Stimulated activated effector memory CD8-positive, alpha-beta T cell treated with anti-CD3 and anti-CD28 coated beads, Interleukin-12 subunit alpha, Interleukin-12 subunit beta, amount 100 ng/mL, for 72 hours (primary cell): ENCODE measurements around the gene CC2D2A.

ENCODE experiments used
- ATAC-seq: fragments of 150-1000 bp; cut with Tn5 transposase; 2 replicates; pipeline ENCODE4 v1.10.0; 2021
- DNase-seq, 2 donors: peaks; one replicate each; pipeline ENCODE4 v3.0.0; 2021 to 2022; ENCODE audit warnings: low spot score in 2 of 2
- H3K27ac Mint-ChIP-seq: one replicate; pipeline ENCODE4 v1.8.0; 2022; ENCODE audit warnings: mild to moderate bottlenecking, mixed read lengths
- H3K36me3 Mint-ChIP-seq: one replicate; pipeline ENCODE4 v1.8.0; 2022; ENCODE audit warnings: mild to moderate bottlenecking, mixed read lengths
- H3K4me1 Mint-ChIP-seq: one replicate; pipeline ENCODE4 v1.8.0; 2022; ENCODE audit warnings: mixed read lengths
- H3K4me3 Mint-ChIP-seq: one replicate; pipeline ENCODE4 v1.8.0; 2022; ENCODE audit warnings: mild to moderate bottlenecking, mixed read lengths
- H3K9me3 Mint-ChIP-seq: one replicate; pipeline ENCODE4 v1.8.0; 2022; ENCODE audit warnings: mixed read lengths

The CC2D2A gene

DNA sequence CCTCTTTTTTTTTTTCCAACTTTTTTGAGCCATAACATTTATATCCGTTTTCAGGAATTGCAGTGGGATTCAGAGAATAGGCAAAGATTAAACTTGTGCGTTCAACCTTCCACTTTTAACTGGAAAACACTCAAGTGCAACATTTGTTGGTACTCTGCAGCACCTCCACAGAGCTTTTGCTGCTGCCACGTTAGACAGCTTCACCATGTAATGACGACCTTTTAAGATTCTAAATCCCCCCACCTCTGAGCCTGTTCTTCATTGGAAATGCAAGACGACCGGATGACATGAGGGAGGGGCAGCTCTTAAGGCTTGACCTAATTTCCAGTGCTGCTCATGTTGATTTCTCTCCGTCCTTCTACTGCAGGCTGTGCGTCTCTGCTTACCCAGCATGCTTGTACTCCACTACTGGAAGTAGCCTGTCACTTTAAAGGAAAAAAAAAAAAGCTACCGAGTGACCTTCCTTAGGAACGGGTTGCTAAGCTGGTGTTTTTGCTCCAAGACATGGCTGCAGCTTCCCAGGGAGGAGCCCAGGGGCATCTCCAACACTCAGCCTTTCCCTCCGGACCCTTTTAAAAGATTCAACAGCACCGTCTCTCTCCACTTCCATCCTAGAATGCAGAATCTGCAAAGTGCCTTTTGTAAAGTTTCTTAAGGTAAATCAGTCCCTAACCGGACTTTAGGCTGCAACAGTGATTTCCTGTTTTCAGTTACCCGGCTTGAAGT, at the start of gene CC2D2A:
CC2D2A (plus strand) TSS at position 481 of the 726 bp plus-strand sequence. CDS start 6,051 bp downstream, outside the sequence.
- H3K27ac Mint-ChIP-seq, result no peak within 1 kb of the TSS
- ATAC-seq (no peak), DNase-seq (no peak)
- H3K9me3 Mint-ChIP-seq, result no peaks in the 10 kb centered on the region
- peaks cover 7% of the 10 kb centered on the region for H3K4me1 Mint-ChIP-seq
- no peaks in the 10 kb centered on the region for H3K36me3 Mint-ChIP-seq
- peak within 1 kb of the TSS; percentile 41 for H3K4me3 Mint-ChIP-seq

DNA sequence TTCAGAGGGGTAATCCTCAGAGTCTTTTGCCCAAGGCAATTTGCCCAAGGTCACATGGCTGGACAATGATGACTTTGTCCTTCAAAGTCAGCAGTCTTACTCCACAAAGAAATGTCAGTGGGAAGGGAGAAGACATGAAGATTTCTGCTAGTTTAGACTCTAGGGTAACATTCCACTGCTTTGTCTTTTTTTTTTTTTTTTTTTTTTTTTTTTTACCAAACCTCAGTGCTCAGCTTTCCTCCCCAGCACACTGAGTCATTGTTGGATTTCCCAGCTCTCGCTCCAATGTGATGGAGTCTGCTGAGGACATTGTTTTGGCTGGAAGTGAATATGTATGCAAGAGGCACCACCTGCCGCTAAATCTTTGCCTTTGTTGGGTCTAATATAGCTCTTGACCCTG, 49.0 kb upstream of the CC2D2A start:
- no peak overlapping the region for H3K27ac Mint-ChIP-seq

GRCh38 chr4:15423285-15423711, 46.4 kb upstream of the CC2D2A start:
- Mint-ChIP-seq H3K9me3 (no peaks in the 10 kb centered on the region), H3K4me3 (no peak overlapping the region), H3K4me1 (peaks cover 23% of the 10 kb centered on the region), H3K36me3 (no peaks in the 10 kb centered on the region), H3K27ac (no peak overlapping the region)
- ATAC-seq (peak; percentile 60), DNase-seq (no peak)

More for the DNA sequence above, 49.0 kb upstream of the CC2D2A start:
- Mint-ChIP-seq H3K4me3 (no peak overlapping the region), H3K4me1 (peaks cover 23% of the 10 kb centered on the region), H3K9me3 (no peaks in the 10 kb centered on the region), H3K36me3 (no peaks in the 10 kb centered on the region)
- no peak for DNase-seq
- ATAC-seq, result no peak

GRCh38 chr4:15425520-15425919, 44.2 kb upstream of the CC2D2A start:
- ATAC-seq, result peak; percentile 97
- H3K27ac Mint-ChIP-seq, result no peak overlapping the region
- no peaks in the 10 kb centered on the region for H3K36me3 Mint-ChIP-seq
- H3K9me3 Mint-ChIP-seq, result no peaks in the 10 kb centered on the region
- peaks cover 23% of the 10 kb centered on the region for H3K4me1 Mint-ChIP-seq
- H3K4me3 Mint-ChIP-seq, result no peak overlapping the region
- no peak for DNase-seq

GRCh38 chr4:15427161-15427560, 42.5 kb upstream of the CC2D2A start:
- H3K4me3 Mint-ChIP-seq, result no peak overlapping the region
- DNase-seq, result no peak
- H3K4me1 Mint-ChIP-seq, result peaks cover 23% of the 10 kb centered on the region
- no peaks in the 10 kb centered on the region for H3K36me3 Mint-ChIP-seq
- H3K27ac Mint-ChIP-seq, result no peak overlapping the region
- no peaks in the 10 kb centered on the region for H3K9me3 Mint-ChIP-seq
- no peak for ATAC-seq

DNA sequence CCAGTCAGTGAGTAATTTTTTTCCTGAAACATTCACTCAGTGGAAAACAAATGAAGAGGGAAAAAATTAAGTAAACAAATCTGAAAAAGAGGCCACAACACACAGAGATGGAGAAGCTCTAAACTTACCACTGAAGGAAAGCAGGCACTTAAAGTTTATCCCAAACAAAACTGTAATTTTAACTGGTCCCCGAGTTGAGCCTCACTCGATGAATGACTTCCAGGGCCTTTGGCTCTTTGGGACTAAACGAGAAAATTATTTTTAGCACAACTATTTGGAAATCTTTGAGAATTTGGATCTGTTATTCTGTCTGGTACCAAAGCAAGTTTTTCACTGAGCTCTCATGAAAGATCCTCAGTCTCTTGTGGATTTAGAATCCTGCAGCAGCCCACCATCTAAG, 42.0 kb upstream of the CC2D2A start, which contains the start of gene C1QTNF7:
C1QTNF7 (plus strand) TSS at position 333 of the 400 bp plus-strand sequence. CDS start 7,711 bp downstream, outside the sequence.
- Mint-ChIP-seq H3K4me3 (no peak within 1 kb of the TSS), H3K4me1 (peaks cover 23% of the 10 kb centered on the region), H3K9me3 (no peaks in the 10 kb centered on the region), H3K36me3 (no peaks in the 10 kb centered on the region), H3K27ac (no peak within 1 kb of the TSS)
- ATAC-seq (no peak), DNase-seq (no peak)

GRCh38 chr4:15428611-15429010, 41.1 kb upstream of the CC2D2A start:
- Mint-ChIP-seq H3K4me3 (no peak overlapping the region), H3K36me3 (no peaks in the 10 kb centered on the region), H3K9me3 (no peaks in the 10 kb centered on the region), H3K4me1 (peaks cover 19% of the 10 kb centered on the region), H3K27ac (no peak overlapping the region)
- ATAC-seq (no peak), DNase-seq (no peak)

GRCh38 chr4:15434091-15434490, 35.6 kb upstream of the CC2D2A start:
- no peak overlapping the region for H3K4me3 Mint-ChIP-seq
- no peaks in the 10 kb centered on the region for H3K36me3 Mint-ChIP-seq
- DNase-seq, result no peak
- H3K9me3 Mint-ChIP-seq, result no peaks in the 10 kb centered on the region
- H3K4me1 Mint-ChIP-seq, result no peaks in the 10 kb centered on the region
- ATAC-seq, result no peak
- no peak overlapping the region for H3K27ac Mint-ChIP-seq

DNA sequence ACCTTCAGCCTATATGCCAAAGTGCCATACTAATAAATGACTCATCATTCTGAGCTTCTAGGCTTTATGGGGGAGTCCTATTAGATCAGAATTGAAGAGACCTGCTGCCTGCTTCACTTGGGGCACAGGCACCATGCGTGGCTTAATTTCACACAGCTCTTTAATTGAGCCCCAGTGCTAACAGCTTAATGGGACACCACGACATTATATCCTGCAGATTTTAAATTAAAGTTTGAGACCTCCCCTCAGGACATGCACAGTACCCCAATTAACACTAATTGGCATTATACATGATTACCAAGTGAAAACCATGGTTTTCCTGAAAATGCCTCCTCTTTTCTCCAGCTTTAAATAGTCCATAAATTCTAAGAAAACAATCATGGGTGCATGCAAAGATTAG, 35.0 kb upstream of the CC2D2A start:
- DNase-seq (no peak), ATAC-seq (no peak)
- no peaks in the 10 kb centered on the region for H3K36me3 Mint-ChIP-seq
- H3K27ac Mint-ChIP-seq, result no peak overlapping the region
- no peaks in the 10 kb centered on the region for H3K4me1 Mint-ChIP-seq
- H3K4me3 Mint-ChIP-seq, result no peak overlapping the region
- no peaks in the 10 kb centered on the region for H3K9me3 Mint-ChIP-seq

DNA sequence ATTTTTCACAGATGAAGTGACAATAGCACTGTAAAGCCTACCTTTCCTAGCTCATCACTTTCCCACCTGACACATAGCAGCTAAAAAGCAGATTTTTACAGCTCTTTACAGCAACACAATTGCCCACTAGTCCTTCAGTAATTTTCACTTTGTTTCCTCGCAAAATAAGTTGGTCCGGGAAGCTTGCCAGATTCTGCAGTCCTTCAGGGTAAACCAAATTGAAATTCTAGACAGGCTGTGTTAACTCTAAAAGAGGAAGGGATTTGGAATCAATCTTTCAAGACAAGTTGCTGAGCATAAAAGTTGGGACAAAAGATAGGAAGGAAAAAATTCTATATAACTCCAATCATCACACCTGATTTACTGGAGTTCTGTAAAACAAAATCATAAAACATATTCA, 33.2 kb upstream of the CC2D2A start:
- no peaks in the 10 kb centered on the region for H3K9me3 Mint-ChIP-seq
- H3K27ac Mint-ChIP-seq, result no peak overlapping the region
- no peaks in the 10 kb centered on the region for H3K4me1 Mint-ChIP-seq
- ATAC-seq (no peak), DNase-seq (no peak)
- H3K4me3 Mint-ChIP-seq, result no peak overlapping the region
- H3K36me3 Mint-ChIP-seq, result no peaks in the 10 kb centered on the region

DNA sequence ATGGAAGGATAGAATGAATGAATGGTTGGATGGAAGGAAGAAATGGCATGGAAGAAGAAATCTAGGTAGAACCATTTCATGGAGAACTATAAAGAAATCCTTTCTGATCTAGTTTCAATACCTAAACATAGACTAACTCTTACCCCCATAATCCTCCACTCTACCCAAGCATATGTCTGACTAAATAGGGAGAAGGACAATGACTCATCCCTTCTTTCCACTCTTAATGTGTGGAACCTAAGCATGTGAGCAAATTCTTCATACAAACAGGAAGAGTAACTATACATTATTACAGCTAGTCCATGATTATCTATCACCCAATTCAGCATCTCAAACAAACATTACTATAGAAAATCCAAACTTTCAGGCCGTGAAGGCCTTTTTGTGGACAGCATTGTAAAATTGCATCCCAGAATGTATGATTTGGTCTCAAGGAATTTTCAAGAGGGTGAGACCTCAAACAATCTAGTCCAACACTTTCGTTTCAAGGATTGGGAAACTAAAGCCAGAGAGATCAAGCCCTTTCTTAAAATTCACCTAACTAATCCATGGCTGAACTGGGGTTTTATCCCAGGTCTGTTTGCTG, 30.6 kb upstream of the CC2D2A start:
- H3K4me3 Mint-ChIP-seq, result no peak overlapping the region
- H3K9me3 Mint-ChIP-seq, result no peaks in the 10 kb centered on the region
- no peaks in the 10 kb centered on the region for H3K4me1 Mint-ChIP-seq
- no peaks in the 10 kb centered on the region for H3K36me3 Mint-ChIP-seq
- ATAC-seq (no peak), DNase-seq (no peak)
- H3K27ac Mint-ChIP-seq, result no peak overlapping the region

DNA sequence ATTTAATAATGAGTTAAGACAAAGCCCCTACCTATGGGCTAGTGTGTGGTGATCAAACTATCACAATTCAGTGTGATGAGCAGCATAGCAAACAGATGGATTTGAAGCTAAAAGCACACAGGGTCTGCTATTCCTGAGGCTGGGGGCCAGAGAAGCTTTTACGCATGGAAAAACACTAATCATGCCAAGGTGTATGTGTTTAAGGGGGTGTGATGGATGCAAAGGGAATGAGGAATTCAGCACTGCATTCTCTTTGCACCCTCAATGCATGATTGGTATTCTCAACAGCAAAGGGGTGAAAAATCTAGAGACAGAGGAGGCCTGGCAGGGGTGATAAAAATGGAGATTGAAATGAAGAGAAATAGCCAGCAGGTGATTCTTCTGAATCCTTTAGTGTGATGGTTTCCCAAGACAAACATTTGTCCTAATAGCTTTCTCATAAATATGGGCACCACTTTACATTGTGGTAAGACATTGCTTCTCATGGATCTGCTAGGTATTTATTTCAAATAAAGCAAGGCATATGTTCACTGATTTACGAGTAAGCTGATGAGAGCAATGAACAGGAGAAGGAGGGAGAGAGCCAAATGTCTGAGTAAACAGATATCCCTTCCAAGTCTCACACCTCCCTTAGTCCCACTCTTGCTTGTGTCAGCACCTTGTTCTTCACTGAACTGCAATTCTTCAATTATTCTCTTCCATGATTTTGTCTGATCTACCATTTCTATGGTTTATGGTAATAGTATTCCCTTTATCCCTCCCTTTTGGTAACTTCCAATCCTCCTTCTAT, 26.1 kb upstream of the CC2D2A start:
- no peaks in the 10 kb centered on the region for H3K9me3 Mint-ChIP-seq
- ATAC-seq, result no peak
- H3K36me3 Mint-ChIP-seq, result no peaks in the 10 kb centered on the region
- H3K4me1 Mint-ChIP-seq, result no peaks in the 10 kb centered on the region
- peak in 1 of 2 donors; percentile 17 for DNase-seq
- H3K27ac Mint-ChIP-seq, result no peak overlapping the region
- no peak overlapping the region for H3K4me3 Mint-ChIP-seq

GRCh38 chr4:15444276-15444675, 25.4 kb upstream of the CC2D2A start:
- Mint-ChIP-seq H3K4me3 (no peak overlapping the region), H3K36me3 (no peaks in the 10 kb centered on the region), H3K27ac (no peak overlapping the region), H3K9me3 (no peaks in the 10 kb centered on the region), H3K4me1 (no peaks in the 10 kb centered on the region)
- DNase-seq (peak in 1 of 2 donors; percentile 10), ATAC-seq (no peak)

- Mint-ChIP-seq H3K36me3 (no peaks in the 10 kb centered on the region), H3K9me3 (no peaks in the 10 kb centered on the region), H3K4me3 (no peak overlapping the region), H3K27ac (no peak overlapping the region), H3K4me1 (no peaks in the 10 kb centered on the region)
- ATAC-seq, result no peak
- DNase-seq, result no peak
Observed at GRCh38 chr4:15444879-15445547, 24.7 kb upstream of the CC2D2A start.

DNA sequence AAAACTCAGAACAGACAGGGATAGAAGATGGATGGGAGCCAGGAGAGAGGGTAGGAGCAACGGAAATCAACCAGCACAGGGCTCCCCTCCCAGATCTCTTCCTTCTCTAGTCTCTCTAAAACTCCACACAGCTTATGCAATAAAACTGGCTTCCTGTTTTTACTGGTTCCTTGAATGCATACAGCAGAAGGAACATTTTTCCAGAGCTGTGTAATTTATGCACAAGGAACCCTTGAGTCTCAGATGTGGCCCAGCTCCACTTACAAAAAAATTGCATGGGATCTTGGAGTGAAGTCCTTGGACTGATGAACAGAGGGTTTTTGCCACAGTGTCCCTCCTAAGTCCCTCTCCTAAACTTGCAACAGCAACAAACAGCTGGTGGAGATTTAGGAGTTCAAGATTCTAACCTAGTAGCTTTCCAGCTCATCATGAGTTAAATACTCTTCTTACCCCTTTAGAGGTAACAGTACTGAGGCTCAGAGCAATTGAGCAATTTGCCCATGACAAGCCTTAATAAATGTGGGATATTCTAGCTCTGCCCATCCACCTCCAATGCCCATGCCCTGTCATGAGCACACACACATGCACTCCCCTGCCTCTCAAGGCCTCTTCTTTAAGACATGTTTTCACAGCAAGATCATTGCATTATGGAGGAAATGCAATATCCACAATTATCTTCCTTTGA, 18.4 kb upstream of the CC2D2A start:
- ATAC-seq (no peak), DNase-seq (no peak)
- Mint-ChIP-seq H3K27ac (no peak overlapping the region), H3K4me3 (no peak overlapping the region), H3K9me3 (no peaks in the 10 kb centered on the region), H3K36me3 (no peaks in the 10 kb centered on the region), H3K4me1 (no peaks in the 10 kb centered on the region)
